ENCODE measurements around the gene DYNC1I2.

The DYNC1I2 gene

GRCh38 chr2:171707752-171708151 is 20.5 kb downstream of the DYNC1I2 start:
- no peak for DNase-seq
- in situ Hi-C loops (cut with HindIII; ENCODE audit: low pct_ligation_motif_present, low pct_unique_long_range_greater_than_20kb, low sequenced_read_pairs), result loop anchor here (25.0 kb wide), 1 partner anchor 405 kb away; the partner anchor contains the start of gene DLX2

DNA sequence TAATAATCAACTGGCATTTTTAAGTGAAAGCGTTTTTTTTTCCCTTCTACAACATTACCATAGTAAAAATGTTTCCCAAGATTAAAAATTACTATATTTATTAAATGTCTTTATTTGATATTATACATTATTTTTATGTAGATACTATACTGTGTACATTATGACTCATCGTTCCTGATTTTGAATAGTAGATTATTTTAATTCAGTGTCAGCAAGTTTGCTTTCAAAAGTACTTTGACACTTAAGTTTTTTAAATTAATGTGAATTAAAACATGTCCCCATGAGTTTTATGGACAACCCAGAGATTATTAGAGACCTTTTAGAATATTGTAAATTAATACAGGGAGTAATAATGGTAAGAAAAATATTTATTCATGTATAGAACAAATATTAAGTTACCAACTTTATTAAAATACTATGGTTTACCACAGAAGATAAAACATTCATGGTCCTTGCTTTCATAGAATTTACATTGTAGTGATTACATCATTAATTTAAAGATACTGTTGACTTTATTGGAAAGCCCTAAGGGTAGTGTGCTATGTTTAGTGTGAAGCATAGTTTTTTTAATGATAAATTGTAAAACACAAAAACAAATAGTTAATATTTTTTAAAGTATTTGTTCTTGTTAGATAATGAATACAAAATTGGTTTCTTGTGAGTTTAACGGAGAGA is 21.9 kb downstream of the DYNC1I2 start:
- no peak for DNase-seq
- in situ Hi-C loops (cut with HindIII; ENCODE audit: low pct_ligation_motif_present, low pct_unique_long_range_greater_than_20kb, low sequenced_read_pairs), result loop anchor here (25.0 kb wide), 1 partner anchor 403 kb away; the partner anchor contains the start of gene DLX2

- in situ Hi-C loops (cut with HindIII; ENCODE audit: low pct_ligation_motif_present, low pct_unique_long_range_greater_than_20kb, low sequenced_read_pairs), result loop anchor here (25.0 kb wide), 1 partner anchor 401 kb away; the partner anchor contains the start of gene DLX2
- no peak for DNase-seq
Measured at GRCh38 chr2:171711351-171711750, 24.1 kb downstream of the DYNC1I2 start.

- DNase-seq, result peak; percentile 42
- in situ Hi-C loops (cut with HindIII; ENCODE audit: low pct_ligation_motif_present, low pct_unique_long_range_greater_than_20kb, low sequenced_read_pairs), result loop anchor here (25.0 kb wide), 1 partner anchor 400 kb away; the partner anchor contains the start of gene DLX2
Measured at GRCh38 chr2:171712051-171712450, 24.8 kb downstream of the DYNC1I2 start.

GRCh38 chr2:171718720-171719119 is 31.5 kb downstream of the DYNC1I2 start:
- in situ Hi-C loops (cut with HindIII; ENCODE audit: low pct_ligation_motif_present, low pct_unique_long_range_greater_than_20kb, low sequenced_read_pairs), result loop anchor here (25.0 kb wide), 1 partner anchor 394 kb away; the partner anchor contains the start of gene DLX2
- DNase-seq, result no peak

GRCh38 chr2:171719660-171720059 is 32.4 kb downstream of the DYNC1I2 start:
- no peak for DNase-seq
- in situ Hi-C loops (cut with HindIII; ENCODE audit: low pct_ligation_motif_present, low pct_unique_long_range_greater_than_20kb, low sequenced_read_pairs), result loop anchor here (25.0 kb wide), 1 partner anchor 393 kb away; the partner anchor contains the start of gene DLX2

GRCh38 chr2:171723716-171724683 is 36.7 kb downstream of the DYNC1I2 start:
- in situ Hi-C loops (cut with HindIII; ENCODE audit: low pct_ligation_motif_present, low pct_unique_long_range_greater_than_20kb, low sequenced_read_pairs), result loop anchor here (25.0 kb wide), 1 partner anchor 388 kb away; the partner anchor contains the start of gene DLX2
- no peak for DNase-seq

GRCh38 chr2:171726847-171727450 is 39.7 kb downstream of the DYNC1I2 start:
- in situ Hi-C loops (cut with HindIII; ENCODE audit: low pct_ligation_motif_present, low pct_unique_long_range_greater_than_20kb, low sequenced_read_pairs), result no loop called here

DNA sequence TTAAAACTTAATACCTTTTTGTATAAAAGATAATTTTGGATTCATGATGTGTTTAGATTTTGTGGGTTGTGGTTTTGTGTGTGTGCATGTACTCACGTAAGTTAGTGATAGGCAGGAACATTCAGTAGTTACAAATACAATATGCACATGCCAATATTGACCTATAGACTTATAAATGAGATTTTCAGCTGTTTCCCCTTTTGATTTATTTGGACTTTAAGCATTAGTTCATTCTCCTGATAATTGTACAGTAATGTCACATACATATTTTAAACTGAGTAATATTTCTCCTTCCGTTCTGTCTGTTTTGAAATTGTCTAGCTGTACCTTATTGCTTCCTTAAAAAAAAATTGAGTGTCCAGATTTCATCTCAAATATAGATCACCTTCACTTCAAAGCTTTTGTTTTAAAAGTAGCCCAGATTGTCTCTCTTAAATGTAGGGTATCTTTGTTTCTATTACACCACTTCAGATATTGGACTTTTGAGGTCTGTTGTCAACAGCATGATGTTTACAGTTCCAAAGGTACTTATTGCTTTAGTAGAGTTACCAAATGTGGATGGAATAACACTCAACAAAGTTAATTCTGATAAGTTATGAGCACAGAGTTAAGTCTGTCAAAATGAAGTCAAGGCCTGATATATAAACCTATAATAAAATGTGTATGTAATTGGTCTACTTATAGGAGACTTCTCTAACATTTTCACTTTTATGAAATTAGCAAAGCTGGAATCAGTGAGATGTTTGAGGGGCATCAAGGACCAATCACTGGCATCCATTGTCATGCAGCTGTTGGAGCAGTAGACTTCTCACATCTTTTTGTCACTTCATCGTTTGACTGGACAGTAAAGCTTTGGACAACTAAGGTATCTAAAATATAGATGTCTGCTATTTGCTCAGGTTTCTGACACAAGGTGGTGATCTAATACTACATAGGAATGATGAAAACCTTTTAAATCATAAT is 42.0 kb downstream of the DYNC1I2 start:
- DNase-seq, result no peak
- in situ Hi-C loops (cut with HindIII; ENCODE audit: low pct_ligation_motif_present, low pct_unique_long_range_greater_than_20kb, low sequenced_read_pairs), result no loop called here

More at GRCh38 chr2:171726847-171727450, 39.7 kb downstream of the DYNC1I2 start:
- no peak for DNase-seq

DNA sequence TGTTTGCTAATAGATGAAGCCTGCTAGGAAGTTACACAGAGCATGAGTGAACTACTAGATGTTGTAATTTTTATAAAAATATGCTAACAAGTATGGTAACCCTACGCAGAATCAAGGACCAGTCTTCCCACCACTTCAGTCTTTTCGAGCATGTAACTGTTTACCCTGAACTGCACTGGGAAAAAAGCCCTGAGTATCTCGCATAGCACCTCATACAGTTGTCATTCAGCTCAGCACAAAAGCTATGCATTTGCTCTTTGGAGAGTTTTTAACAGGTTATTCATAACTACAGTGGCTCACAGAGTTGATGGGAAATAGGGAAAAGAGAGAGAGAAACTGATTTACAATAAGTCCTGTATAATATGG is 42.7 kb downstream of the DYNC1I2 start:
- no peak for DNase-seq
- in situ Hi-C loops (cut with HindIII; ENCODE audit: low pct_ligation_motif_present, low pct_unique_long_range_greater_than_20kb, low sequenced_read_pairs), result no loop called here

DNA sequence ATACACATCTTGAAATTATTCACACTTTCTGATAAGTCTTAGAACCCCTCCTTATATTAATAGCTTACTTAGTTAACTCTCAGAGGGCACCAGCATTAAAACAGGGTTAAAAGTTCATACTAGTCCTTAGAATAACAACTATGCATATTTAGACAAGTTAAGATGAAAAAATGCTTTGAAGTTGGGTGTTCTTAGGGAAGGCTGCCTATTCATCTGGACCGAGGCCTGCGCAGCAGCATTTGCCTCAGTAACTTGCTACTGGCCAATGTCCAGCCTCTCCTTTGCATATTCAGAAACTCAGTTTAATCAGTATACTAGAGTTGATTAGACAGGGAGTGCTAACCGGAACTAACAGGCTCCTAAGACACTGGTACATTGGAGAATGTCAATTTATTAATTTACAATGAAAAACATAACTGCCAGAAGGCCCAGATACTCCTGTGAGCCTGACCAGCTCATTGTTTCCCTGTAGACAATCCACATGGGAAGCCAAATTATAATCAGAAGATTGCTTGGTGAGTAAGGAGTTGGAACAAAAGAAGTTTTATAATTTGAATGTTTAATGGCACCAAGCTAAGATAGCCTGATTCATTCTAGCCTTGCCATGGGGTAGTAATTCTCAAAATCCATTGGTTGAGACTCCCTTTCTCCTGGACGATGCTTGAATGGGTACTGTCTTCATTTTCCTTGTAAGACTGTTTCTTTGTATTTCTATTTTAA is 48.9 kb downstream of the DYNC1I2 start:
- in situ Hi-C loops (cut with HindIII; ENCODE audit: low pct_ligation_motif_present, low pct_unique_long_range_greater_than_20kb, low sequenced_read_pairs), result no loop called here
- DNase-seq, result no peak

DNA sequence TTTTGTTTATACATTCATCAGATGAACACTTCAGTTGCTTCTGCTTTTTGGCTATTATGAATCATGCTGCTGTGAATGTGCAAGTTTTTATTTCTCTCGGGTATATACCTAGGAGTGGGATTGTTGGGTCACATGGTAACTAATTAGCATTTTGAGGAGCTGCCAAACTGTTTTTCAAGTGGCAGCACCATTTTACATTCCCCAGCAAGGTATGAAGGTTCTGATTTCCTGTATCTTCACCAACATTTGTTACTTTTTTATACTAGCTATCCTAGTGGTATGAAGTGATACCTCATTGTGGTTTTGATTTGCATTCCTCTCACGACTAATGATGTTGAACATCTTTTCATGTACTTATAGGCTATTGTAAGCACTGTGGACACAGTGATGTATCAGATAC is 53.9 kb downstream of the DYNC1I2 start:
- DNase-seq, result no peak

GRCh38 chr2:171742760-171743159 is 55.5 kb downstream of the DYNC1I2 start:
- in situ Hi-C loops (cut with HindIII; ENCODE audit: low pct_ligation_motif_present, low pct_unique_long_range_greater_than_20kb, low sequenced_read_pairs), result no loop called here
- DNase-seq, result no peak

More for the DNA sequence above, 53.9 kb downstream of the DYNC1I2 start:
- in situ Hi-C loops (cut with HindIII; ENCODE audit: low pct_ligation_motif_present, low pct_unique_long_range_greater_than_20kb, low sequenced_read_pairs), result no loop called here

- in situ Hi-C loops (cut with HindIII; ENCODE audit: low pct_ligation_motif_present, low pct_unique_long_range_greater_than_20kb, low sequenced_read_pairs), result no loop called here
- DNase-seq, result no peak
Measured at GRCh38 chr2:171745141-171745540, 57.9 kb downstream of the DYNC1I2 start.

- no peak for DNase-seq
Measured at GRCh38 chr2:171745806-171746205, 58.5 kb downstream of the DYNC1I2 start.

GRCh38 chr2:171747371-171747770 is 60.1 kb downstream of the DYNC1I2 start:
- DNase-seq, result no peak
- in situ Hi-C loops (cut with HindIII; ENCODE audit: low pct_ligation_motif_present, low pct_unique_long_range_greater_than_20kb, low sequenced_read_pairs), result no loop called here

More at GRCh38 chr2:171745806-171746205, 58.5 kb downstream of the DYNC1I2 start:
- in situ Hi-C loops (cut with HindIII; ENCODE audit: low pct_ligation_motif_present, low pct_unique_long_range_greater_than_20kb, low sequenced_read_pairs), result no loop called here
